Stimulated activated CD4-positive, alpha-beta T cell treated with anti-CD3 and anti-CD28 coated beads, Interleukin-4, amount 100 ng/mL, for 4 hours (primary cell): ENCODE data around the gene DICER1.

ENCODE experiments used
- DNase-seq, 2 experiments: peaks; one replicate each; pipeline ENCODE4 v3.0.0-alpha.2; 2020

The DICER1 gene

DNA sequence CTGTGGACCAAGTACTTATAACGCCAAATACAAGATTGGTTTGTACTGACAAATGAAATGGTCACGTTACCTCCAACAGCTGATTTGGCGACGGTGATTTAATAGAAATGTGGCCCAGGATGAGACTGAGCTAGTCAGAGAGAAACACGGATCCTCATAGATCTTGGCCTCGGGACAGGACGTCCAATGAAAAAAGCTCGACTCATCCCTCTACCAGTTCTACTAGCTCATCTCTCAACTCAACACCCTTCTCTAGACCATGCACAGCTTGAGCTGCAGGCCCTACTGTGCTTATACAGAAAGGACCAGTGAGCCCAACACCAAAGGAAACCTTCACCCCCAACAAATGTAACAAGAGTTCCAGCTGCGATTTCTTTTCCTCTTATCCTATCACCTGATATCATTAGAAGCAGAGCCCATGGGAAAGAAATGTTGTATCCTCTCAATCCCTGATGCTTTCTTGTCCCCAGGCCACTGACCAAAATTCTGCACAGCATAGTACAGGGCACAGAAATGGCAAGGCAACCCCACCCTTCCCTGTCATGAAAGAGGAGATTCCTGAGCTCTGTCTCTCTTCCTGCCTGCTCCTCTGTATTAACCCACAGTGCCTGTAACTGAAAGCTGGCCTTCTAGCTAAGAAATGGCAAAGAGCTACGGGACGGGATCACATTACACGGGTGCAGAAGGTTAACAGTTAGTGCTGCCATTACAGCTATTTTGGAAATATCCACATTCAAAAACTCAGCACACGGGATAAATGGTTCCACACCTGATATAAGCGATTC, 39.2 kb downstream of the DICER1 start:
- no peak for DNase-seq

DNA sequence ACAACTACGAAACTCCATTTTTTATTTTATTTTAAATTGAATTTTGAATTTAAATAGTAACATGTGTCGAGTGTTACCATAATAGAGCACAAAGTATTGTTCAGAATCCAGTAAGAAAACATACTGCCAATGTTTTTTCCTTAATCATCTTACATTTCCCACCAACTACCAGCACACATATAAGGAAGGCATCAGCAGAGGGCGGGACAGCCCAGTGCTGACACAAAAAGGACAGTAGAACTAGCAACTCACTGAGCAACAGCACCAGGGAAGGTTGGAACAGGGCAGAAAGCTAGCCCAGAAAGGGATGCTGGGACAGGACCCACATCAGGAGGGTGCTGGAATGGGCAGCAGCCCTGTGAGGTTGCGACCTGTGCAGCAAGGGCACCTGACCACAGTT, 43.9 kb downstream of the DICER1 start:
- no peak for DNase-seq

DNA sequence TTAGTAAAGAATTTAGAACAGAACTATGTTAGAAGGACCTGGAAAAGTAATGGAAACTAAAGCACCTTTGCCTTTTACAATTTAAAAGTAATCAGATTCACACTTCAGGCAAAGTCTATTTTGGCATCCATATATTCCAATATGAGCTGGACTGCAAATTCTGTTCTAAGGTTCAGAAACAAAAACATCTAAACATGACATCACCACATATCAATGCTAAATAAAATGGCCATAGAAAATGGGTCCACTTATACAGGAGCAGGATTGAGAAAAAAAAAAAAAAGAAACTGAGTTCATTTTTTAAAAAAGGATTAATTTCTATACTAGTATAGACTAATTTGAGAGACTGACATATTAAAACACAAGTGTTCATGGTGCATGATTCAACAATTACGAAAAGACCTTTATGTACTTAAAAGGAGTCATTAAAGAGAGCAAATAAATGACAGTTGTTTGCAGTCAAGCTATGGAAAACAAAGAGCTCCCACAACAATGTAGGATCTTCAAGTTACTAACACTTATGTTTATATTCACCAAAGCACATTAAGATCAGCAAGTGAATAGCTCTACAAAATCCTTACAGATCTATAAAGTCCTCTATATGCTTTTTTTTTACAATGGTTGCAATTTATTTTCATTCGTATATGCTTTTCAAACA, 45.7 kb downstream of the DICER1 start:
- no peak for DNase-seq

DNA sequence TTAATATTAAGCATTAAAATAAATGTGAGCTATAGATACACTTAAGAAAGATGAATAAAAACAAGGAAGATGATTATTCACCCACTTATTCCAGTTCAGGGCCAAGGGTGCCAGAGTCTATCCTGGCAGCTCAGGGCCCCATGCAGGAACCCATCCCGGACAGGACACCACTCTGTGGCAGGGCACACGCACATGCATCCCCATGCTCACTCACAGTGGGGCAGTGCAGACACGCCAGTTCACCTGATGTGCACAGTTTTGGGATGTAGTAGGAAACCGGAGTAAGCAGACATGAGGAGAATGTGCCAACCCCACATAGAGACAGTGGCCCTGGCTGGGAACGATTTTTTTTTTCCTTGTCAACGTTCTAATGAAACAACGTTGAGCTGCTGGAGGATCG, 47.2 kb downstream of the DICER1 start:
- DNase-seq, result no peak

DNA sequence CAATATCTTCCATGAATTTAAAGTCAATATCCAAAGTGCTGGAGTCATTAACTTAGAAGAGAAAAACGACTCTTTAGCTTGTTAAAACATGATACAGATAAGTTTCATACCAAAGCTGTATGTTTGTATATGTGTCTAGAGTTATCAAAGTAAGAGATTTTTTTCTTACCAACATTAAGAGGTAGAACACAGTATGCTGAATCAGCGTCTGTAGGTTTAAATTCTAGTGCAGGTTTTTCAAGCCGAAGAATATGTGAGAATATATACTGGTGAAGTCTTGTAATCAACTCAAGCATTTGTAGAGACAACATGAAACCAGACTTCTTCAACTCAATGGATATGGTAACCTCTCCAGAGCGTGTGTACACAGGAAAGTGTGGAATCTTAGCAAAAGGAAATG, 49.6 kb downstream of the DICER1 start:
- DNase-seq, result no peak

DNA sequence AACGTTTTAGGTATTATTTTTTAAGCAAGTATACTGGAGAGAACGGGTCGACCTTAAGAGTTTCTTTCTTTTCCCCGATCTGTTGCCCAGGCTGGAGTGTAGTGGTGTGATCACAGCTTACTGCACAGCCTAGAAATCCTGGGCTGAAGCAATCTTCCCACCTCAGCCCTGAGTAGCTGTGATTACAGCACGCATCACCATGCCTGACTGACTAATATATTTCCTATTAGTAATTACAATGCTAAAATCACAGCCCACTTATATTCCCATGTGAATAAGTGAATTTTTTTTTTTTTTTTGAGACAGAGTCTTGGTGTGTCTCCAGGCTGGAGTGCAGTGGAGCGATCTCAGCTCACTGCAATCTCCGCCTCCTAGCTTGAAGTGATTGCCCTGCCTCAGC, 50.4 kb downstream of the DICER1 start:
- DNase-seq, result no peak

DNA sequence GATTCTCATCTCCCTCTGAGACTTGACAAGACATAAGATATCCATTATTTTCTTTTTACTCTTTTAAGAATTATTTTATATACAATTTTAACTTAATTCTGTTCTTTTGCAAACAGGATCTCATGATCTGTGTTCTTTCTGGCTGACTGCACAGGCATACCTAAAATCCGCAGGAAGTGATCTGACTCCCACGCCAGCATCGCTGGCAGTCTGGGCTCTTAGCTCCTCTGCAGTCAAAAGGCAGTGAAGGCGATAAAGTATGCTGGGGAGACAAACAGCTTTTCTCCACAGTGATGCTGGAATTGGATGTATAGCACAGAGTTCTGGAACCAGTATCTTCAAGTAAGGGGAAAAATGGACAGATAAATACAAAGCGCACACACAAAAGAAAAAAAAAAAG, 52.4 kb downstream of the DICER1 start:
- DNase-seq, result no peak

DNA sequence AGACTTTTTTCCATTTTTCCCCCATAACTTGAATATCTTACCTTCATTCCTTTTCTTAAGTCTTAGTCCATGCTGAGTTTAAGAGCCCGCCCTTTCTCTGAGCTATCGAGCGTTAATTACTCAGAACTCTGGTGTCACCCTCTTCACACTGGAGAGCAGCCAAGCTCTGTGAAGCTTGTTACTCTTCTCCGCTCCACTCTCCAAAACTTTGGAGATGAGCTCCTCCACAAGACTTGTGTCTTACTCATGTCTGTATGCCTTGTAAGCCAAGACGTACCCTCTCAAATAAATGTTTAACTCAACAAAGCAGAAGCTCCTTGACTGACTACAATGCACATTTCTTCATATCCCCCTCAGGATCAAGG, 54.7 kb downstream of the DICER1 start:
- no peak for DNase-seq

DNA sequence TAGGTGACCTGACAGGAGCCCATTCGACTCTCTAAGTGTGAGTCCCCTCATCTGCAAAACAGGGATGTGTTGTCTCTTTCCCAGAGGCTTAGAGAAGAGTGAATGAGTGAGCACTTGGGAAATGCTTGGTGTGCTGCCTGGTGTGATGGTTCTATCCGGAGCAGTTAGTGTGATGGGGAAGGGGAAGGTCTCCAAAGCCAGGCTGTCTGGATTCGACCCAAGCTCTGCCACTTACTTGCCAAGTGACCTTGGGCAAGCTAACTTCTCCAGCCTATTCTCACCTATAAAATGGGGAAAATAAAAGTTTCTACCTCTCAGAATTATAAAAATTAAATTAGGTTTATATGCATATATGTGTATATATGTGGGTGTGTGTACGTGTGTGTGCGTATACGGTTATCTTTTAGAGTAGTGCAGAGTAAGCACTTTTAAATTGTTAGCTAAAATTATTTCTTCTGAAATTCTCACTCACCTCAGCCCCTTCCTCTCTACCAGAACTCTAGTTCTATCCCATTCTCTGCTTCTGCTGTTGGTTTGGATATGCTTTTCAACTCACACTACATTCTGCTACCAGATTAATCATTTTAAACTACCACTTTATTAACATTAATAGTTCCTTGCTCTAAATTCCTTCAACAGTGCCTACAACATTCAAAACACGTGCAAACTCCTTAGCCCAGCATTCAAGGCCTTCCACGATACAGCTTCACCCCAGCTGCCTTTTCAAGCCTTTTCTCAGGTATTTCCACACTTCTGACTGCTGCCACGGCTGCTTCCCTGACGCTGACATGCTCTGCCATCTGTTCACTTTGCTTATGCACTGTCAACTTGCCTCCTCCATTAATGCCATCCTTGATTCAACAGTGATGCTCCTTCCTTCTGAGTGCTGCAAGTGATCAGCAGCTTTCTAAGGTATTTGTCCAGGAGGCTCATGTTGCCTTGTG, 55.3 kb downstream of the DICER1 start:
- no peak for DNase-seq

DNA sequence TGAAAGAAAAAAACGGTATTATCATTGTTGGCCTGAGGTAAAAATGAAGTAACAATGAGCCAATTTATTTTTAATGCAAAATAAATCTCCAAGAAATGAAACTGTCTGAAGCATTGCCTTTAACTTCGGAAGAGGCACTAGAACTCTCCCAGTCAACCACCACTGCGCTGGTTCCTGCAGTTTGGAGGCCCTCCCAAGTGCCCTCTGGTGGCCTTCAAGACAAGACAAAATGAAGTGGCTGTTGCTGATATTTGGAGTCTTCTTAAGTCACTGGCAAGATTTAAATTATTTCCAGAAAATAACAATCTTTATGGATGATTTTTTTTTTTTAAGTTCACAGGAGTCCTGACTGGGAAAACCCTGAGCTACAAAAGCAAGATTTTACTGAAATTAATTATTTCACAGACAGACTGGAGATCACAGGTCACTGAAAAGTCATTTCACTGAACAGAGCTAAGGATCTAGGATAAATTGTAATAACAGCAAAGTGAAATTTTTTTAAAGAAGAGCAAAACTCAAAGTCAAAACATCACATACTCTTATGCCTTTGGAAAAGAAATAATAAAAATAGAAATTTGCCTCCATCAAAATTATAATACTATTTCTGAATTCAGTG, 58.2 kb downstream of the DICER1 start:
- peak in 1 of 2 experiments; percentile 14 for DNase-seq

DNA sequence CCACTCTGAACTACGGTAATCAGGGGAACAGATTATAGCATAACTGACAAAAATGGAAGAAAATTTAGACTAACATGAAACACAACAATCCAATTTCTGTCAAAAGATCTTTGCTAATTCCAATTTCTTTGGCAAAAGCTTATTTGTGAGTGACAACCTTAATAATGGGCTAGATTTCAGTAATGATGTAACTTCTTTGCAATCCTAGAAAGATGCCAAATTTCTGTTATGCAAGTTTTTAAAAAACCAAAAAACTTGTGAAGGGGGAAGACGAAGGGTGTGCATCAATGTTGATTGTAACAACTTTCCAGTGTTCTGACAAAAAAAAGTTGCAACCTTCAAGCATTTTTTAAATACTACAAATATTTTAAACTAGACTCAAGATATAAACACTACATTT, 59.9 kb downstream of the DICER1 start:
- no peak for DNase-seq

DNA sequence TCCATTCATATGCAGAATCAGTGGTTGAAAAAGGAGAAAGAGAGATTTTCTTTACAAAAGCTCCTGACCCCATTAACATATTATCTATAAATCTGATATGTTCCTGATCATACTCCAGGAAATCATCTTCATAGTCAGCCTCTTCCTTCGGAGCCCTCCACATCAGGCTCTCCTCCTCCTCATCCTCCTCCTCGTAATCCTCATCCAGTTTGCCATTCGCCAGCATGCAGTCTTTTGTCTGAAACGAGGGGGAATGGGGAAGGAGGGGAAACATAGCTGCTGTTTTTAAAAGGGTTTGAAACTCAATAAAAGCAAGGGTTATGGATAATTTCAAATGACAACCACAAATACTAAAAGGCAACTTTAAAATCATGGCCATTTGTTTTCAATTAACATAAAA, 60.9 kb downstream of the DICER1 start:
- no peak for DNase-seq

DNA sequence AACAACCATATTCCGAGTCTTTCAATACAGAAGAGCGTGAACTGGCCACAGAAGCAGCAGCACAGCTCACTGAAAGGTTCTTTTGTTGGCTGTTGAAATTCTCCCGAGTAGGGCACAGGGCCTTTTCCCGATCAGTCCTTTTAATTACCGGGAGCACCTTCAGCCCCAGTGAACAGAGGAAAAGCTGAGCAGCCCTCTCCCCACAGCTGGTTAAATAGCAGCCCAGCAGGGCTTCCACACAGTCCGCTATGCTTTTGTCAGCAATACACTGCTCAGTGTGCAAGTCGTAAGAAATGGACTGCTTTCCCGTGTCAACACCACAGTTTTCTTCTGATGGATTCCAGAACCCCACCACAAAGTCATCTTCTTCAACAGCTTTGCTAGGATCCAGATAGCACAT, 61.3 kb downstream of the DICER1 start:
- no peak for DNase-seq

DNA sequence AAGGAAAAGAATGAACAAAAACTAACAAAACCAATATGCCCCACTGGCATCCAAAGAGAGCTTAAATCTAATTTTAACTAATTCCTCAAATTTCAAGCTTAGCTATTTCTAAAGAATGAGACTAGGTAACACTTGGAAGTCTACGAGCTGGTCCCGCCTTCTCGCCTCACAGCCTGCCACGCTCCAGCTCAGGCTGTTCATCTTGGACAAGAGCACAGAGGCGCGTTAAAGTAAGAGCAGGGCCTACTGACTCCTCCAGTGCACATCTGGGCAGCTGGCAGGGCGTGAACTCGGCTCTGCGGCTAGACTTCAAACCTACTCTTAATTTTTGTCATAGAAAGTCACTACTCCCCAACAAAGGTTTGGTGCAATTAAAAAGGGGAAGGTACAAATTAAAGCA, 64.6 kb downstream of the DICER1 start:
- DNase-seq, result no peak

DNA sequence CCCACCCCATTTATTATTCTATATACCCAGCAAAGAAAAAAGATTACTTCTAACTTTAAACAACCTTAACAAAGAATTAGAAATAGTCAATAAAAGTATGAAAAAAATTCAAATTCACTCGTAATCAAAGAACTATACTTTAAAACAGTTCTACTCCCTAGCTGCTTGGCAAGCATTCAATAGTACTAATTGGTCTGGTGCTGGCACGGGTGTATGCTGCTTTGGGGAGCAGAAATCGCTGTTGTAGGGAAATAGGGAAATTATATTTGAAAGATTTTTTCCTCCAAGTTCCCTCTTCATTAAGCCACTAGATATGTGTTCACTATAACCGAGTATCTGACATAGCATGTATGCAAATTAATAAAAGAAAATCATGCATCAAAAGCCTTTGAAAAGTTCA, 65.7 kb downstream of the DICER1 start:
- DNase-seq, result no peak

DNA sequence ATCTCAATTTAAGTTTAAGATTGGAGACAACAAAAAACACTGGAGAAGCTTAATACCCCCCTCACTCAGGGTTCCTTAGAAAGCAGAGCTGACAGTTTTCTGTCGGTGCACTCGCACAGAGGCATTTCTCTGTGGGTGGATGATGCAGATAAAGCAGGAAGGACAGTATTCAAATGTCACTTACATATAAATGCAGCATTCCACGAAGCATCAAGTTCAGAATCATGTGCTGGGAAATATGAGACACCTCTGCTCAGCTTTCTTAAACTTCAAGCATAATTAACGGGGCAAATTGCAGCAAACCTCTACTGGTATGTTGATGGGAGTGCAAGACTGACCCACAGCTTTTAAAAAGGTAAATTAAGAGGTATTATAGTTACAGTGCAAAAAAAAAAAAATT, 68.7 kb downstream of the DICER1 start:
- no peak for DNase-seq

DNA sequence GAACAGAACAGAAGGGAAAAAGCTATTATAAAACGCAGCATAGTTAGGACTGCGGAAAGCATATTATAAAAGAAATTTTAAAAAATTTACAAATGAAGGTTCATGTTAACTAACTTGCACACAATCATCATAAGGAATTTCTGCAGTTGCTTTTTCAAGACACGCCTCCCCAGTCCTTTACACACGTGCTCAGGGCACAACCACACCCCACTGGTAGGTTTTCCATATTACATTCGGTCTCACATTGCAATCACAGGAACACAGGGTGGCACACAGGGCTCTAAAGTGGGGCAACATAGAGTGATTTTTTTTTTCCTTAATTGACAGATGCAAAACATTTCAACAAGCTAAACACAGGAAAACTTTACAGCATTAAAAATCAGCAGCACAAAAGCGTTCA, 69.7 kb downstream of the DICER1 start:
- DNase-seq, result no peak

DNA sequence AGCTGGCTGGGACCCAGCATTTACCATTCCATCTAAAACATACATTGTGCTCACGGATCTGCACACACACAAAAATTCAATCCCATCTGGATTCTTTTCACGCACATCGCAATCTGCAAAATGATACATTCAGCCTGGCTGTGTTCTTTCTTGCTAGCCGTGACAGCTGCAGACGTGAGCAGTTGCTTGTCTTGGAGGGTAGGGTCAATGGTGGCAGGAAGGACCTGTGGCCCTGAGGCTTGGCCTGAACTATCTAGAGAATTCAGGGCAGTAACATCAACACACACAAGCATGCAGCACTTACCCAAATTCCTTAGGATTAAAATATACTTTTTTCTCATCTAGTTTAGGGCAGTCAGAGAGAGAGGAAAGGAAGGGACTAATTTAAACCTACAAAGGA, 72.0 kb downstream of the DICER1 start:
- no peak for DNase-seq

DNA sequence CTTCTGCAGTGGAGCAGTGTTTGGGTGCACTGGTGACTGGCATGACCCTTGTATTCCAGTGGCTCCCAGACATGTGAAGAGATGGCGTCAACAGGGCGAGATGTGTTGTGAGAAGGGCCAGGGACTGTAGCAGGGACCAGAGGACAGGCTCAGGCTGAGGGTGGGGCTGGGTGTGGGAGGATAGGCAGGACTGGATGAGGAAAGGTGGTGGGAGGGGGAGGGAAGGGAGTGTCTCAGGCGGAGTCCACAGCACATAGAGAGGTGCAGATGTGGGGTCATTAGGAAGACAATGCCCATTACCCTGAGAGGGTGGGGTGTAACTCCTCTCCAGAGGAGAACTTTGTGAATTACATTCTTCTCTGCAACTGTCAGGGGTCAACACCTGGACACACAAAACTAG, 78.5 kb downstream of the DICER1 start:
- DNase-seq, result no peak

DNA sequence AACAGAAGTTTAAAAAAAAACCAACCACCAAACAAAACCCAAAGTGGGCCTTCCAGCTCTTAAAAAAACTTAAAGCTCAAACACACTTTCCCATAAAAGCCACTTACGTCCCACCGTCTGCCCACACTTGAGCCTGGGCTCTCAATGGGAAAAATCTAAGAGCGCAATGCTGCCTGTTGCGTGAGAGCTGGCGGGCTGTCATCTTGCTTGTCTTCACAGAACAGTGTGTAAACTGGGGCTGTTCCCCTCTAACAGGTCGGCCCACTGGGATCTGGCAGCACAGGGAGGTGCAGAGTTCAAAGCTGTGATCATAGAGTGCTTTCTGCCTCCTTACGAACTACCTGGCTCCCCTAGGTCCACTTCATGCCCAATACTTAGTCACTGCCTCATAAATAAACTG, 80.0 kb downstream of the DICER1 start:
- no peak for DNase-seq

DNA sequence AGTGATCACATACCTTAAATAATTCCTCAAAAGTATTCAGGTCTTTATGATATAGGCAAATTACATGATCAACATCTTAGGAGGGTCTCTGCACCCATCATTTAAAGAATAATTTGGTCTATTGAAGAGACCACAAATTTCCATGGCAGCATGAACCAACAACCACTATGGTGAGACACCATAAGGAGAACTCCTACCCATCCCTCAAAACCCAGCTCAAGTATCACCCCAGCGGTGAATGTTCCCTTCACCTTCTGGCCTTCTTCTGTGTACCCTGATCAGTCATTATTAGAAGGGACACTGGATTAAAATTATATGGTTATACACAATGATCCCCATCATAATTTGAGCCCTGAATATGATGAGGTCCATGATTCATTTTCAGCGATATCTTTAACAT, 81.5 kb downstream of the DICER1 start:
- DNase-seq, result no peak

DNA sequence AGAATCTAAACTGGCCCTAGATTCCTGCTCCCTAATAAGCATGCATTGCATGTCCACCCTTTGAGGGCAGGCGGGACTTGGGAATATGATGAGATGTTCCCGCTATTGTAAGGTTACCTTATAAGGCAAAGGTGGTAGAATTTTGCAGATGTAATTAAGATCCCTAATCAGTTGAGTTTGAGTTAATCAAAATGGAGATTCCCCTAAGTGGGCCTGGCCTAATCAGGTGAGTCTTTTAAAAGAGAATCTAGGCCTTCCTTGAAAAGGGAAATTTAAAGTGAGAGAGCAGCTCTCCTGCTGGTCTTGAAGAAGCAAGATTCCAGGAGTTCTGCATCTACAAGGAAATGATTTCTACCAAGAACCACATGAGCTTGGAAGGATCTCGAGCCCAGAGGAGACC, 83.4 kb downstream of the DICER1 start:
- no peak for DNase-seq

DNA sequence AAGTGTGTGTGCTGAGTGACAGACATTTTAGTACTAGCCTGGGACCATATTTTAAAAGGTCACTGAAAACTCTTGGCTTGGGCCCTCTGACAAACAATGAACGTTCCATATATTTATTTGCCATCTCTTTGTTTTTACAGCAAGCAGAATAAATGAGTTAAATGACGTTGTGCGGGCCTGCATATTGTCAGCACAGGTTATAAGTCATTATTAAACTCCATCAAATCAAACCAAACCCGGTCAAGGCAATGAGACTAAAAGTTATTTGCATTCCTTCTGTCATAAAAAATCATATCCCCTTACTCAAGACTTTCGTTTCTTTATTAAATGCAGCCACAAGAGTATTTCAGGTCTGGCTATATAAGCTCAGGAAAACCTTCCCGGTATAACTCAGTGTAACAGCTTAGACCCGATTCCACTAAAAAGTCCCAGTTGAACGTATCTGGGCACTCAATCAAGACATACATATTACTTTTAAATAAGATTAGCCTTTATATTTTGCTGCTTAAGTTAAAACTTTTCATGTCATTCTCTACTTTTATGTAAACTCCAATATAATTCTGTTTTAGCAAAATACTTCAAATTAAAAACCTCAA, 84.9 kb downstream of the DICER1 start:
- DNase-seq, result no peak
